H1 (cell line): ENCODE results near the gene NR4A3. TPM values are rescaled to one million over a fixed set of nuclear protein-coding genes. Genes with fewer than 3 reads are reported as not detected.

Experiments
- CREB1 ChIP-seq: IDR thresholded peaks from 2 replicates; pipeline ENCODE4 v1.6.1; 2012; ENCODE audit warnings: inconsistent platforms
- PHF8 ChIP-seq: fragments of 200-600 bp; sonication (generic); conservative IDR thresholded peaks from 2 replicates; pipeline ENCODE4 v1.7.1; 2012; ENCODE audit warnings: low read depth, mild to moderate bottlenecking, inconsistent platforms, low read length, moderate library complexity
- polyA plus RNA-seq, 7 experiments: library from polyadenylated mRNA; depleted of rRNA in 3 of 7; stranded (reverse) in 5 of 7; unstranded in 2 of 7; fragments of >200 nt in 5 of 7; fragments of 200-250 nt in 2 of 7; gene quantifications; 1 replicate in 5 of 7; 2 replicates in 1 of 7; 4 replicates in 1 of 7; pipeline versions ENCODE4 v1.2.1 to v1.2.3, GENCODE V29; 2011 to 2013; ENCODE audit warnings: missing spikeins in 2 of 7, mixed read lengths in 2 of 7
- total RNA-seq: library from RNA; stranded (reverse); fragmentation: NEBNext Ultra II Directional; extraction: Animal tissue kit (Norgen Biotek cat#: 25700); gene quantifications from 2 replicates; pipeline ENCODE4 v1.2.1, GENCODE V29; 2021

Gene NR4A3
- total and polyA plus RNA-seq, 2 of the 8 experiments (the other 6 are each of a cell fraction or from before 2014, with no cell fraction given): 0.05 to 0.30 TPM

DNA sequence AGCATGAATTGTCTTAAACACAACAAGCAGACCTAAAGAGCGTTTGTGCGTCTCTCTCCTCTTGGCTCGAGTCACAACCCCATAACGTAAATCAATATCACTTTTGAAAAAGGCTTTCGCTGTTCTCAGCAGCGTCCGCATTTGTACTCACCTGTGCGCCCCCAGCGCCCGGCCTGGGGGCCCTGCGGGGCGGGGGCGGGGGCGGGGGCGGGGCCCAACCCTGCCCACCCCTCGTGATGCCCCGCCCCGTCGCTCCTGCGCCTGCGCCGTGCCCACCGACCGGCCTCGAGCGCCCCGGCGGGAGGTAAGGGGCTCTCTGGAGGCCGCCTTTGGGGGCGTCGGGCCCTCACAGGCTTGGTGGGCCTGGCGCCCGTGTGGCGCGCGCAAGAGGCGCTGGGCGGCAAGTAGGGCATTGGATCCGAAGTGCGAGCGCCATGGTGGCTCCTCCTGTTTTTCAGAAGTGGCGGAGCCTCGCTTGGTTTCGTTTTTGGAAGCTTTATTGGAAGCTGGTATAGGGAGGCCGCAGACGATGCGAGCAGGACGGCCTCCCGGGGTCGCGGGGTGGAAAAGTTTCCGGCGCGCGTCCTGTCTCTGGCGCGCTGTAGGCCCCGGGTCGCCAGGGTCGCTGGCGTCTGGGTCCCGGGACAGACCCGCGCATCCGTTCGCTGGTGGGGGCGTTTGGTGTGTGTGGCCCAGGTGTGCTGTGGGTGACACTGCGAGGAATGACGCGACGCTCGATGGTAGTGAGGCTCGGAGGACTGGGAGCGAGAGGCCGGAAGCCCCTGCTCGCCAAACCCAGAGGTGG is 84.9 kb downstream of the NR4A3 start, which contains the start of gene STX17 (continued):
- TF ChIP-seq PHF8 (peak; percentile 93), CREB1 (peak; percentile 32; the same call in 1 of the 2 replicates)
